HG03457 (cell line): Measurements from ENCODE around the gene TOP1.

ENCODE experiments used
- ATAC-seq: cut with Tn5 transposase; IDR thresholded peaks from one replicate; pipeline ENCODE4 v1.9.1; 2021; ENCODE audit warnings: moderate number of reproducible peaks; ENCODE audit not compliant: unreplicated experiment

The TOP1 gene

GRCh38 chr20:41140226-41141133 lies 111.9 kb downstream of the TOP1 start:
- no peak for ATAC-seq

GRCh38 chr20:41141153-41141815 lies 112.7 kb downstream of the TOP1 start:
- ATAC-seq = no peak

- ATAC-seq = no peak
Observed at GRCh38 chr20:41142245-41142644, 113.6 kb downstream of the TOP1 start.

DNA sequence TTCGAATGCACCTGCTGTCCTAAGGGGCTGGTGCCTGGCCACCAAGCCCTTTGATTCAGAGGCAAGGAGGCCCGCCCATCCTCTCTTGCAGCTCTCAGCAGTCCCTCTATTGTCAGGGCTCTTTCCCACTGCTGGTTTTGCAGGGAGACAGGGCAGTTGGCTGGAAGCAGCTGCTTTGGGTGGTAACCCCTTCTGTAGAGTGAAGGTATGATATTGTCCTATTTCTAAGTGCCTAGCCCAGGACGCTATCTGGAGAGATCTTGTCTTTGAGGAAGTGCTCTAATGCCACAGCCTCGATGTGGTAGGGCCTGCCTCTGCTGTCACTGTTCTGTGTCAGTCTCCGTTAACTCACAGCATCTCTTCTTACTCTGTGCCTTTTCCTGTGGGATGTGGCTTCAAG lies 114.3 kb downstream of the TOP1 start:
- no peak for ATAC-seq

GRCh38 chr20:41143354-41143753 lies 114.7 kb downstream of the TOP1 start:
- ATAC-seq = no peak

- no peak for ATAC-seq
Observed at GRCh38 chr20:41145317-41145716, 116.7 kb downstream of the TOP1 start.

DNA sequence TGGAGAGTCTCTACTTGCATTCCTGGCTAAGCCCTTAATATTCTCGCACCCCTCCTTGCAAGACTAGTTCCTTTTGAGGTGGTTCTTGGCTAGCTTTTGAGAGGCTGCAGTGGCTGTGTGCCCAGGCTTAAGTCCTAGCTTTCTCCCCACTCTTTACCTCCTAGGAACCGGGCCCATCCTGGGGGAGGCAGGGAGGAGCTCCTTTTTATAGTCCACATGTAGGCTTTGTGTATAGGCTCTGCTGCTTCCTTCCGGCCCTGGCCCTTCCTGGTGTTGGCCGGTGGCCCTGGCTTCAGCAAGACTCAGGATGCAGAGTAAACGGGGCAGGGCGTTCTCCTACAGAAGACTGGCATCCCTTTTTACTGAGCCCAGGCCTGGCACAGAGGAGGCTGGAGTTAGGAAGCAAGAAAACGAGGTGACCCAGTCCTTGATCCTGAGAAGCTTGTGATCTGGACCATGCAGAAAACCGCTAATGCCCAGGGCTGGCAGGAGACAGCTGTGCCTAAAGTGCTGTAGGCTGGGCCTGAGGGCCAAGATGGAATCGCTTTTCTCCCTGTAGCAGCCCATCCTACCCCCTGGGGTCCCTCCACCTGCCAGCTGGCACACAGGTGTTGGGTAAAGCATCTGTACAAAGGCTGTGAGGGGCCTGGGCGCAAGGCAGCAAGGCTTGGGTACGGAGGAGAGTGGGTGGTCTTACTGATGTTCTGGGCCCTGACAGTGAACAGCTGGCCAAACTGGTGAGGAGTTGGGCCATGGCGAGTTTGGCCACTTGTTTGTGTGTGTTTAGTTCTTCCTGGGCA lies 117.4 kb downstream of the TOP1 start:
- ATAC-seq = no peak

DNA sequence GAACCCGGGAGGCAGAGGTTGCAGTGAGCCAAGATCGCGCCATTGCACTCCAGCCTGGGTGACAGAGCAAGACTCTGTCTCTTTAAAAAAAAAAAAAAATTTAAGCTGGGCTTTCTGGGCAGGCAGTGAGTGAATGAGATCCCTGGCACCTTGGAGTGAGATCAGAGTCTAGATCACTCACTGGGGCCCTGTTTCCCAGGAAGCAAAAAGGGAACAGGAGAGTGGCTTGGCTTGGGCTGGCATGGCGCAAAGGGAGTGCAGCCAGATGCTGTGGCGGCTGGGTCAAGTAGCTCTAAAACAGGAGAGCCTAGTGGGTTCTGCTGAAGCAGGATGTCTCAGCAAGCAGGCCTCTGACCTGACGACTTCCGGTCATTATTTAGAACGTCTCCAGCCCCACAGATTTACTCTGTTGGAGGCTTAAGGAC lies 119.2 kb downstream of the TOP1 start:
- no peak for ATAC-seq

- no peak for ATAC-seq
Observed at GRCh38 chr20:41148942-41149341, 120.3 kb downstream of the TOP1 start.

- no peak for ATAC-seq
Observed at GRCh38 chr20:41150664-41151063, 122.0 kb downstream of the TOP1 start.

GRCh38 chr20:41151134-41151869 lies 122.7 kb downstream of the TOP1 start:
- ATAC-seq = no peak

DNA sequence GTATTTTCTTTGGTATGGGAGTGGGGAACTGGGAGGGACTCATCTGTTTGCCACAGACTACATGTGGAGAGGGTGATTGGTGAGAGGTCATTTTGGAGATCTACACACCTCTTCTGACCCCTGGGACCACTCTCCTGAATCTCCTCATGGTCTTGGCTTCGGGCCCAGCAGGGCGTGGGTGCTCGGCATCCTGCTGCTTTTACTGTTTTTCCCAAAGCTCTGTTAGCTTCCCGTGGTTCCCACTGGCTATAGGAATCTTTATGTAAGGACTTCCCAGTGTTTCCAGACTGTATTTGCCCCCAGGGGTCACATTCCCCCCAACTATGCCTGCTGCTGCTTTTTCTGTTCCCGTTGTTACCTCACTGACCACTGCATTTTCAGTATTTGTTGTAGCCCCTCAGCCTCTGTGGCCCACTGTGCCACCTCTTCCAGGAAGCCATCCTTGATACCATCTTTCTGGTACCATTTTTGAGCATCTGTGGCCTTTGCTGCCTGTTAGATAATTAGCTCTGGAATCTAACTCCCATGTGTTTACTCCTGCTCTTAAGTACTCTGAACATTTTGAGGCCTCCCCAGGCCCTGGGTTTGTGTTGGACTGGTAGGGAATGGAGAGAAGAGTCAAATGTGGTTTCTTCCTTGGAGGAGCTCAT lies 123.6 kb downstream of the TOP1 start:
- no peak for ATAC-seq

- no peak for ATAC-seq
Observed at GRCh38 chr20:41154436-41155176, 126.0 kb downstream of the TOP1 start.

- ATAC-seq = no peak
Observed at GRCh38 chr20:41155261-41155660, 126.6 kb downstream of the TOP1 start.

DNA sequence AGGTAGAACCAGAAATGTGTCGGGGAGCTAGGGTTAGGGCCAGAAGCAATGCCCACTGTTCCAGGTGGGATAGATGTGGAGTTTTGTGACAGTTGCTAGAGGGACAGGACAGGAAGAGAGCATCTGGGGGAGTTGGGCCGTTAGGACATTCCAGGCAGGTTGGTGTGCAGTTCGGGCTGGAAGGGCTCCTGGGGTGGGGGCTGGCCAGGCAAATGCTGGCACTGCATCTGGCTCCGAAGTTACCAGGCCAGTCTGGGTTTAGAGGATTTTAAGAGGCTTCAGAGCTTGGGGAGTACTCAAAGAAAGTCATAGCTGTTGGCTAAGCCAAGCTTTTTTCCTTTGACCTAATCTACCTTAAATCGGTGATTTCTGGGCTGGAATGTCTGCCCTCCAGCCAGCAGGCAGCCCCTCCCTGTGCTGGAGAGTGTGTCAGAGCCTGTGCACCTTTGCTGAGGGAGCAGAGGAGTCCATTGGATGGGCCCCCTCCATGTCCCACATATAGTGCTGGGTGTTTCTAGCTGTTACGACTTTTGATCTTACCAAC lies 129.5 kb downstream of the TOP1 start:
- no peak for ATAC-seq

DNA sequence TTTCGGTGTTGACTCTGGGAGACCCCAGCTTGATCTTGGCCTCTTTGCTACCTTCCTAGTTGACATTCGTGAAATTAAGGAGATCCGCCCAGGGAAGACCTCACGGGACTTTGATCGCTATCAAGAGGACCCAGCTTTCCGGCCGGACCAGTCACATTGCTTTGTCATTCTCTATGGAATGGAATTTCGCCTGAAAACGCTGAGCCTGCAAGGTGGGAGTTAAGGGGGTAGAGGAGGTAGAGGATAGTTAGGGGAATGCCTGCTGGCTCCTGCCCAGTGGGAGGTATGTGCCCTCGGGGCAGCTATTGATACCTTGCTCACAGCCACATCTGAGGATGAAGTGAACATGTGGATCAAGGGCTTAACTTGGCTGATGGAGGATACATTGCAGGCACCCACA lies 130.9 kb downstream of the TOP1 start:
- no peak for ATAC-seq

DNA sequence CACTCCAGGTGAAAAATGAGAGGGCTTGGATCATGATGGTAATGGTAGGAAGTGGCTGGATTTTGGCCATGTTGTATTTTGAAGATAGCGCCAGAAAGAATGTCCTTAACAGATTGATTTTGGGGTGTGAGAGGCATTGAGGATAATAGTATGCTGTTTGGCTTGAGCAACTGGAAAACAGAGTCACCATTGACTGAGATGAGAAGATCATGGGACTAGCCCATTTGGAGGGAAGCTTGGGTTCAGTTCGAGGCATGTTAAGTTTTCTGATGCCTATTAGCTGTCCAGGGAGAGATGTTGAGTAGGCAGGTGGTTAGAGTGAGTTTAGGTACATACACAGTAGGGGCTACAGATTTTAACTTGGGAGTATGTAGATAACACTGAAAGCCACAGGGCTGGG lies 132.1 kb downstream of the TOP1 start:
- no peak for ATAC-seq

DNA sequence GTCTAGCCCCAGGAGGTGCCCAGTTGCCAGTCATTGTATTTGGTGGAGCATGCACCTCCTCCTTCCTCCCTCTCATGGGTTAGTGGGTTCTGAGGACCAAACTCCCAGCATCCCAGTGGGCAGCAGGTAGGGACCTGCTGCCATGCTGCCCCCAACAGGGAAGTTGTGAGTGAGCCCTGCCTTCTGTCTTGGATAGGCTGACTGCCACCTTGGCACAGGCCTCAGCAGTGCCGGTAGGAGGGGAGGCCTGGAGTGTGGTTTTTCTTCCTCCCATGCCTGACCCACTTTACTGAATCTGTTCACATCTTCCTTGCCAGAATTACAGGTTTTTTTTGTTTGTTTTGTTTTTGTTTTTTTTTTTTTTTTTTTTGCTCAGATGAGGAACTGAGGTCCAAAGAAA lies 133.3 kb downstream of the TOP1 start:
- ATAC-seq = no peak

DNA sequence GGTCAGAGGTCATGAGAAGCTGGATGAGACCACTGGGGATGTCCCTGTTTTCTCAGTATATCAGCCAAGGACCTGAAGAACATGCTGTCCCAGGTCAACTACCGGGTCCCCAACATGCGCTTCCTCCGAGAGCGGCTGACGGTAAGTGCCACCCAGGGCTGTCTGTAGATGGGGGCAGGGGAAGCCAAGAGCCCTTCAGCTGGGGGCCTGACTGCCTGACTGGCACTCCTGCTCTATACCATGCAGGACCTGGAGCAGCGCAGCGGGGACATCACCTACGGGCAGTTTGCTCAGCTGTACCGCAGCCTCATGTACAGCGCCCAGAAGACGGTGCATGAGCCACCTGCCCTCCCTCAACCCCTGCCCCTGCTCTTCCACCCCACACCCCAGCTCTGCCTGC lies 133.8 kb downstream of the TOP1 start:
- ATAC-seq = no peak
